T-cell (primary cell): Measurements from ENCODE around the gene PRKAG3. TPM values are rescaled to one million over a fixed set of nuclear protein-coding genes. Genes with fewer than 3 reads are reported as not detected.
"Not testable (repeated sequence)": the region's sequence is repeated elsewhere in the genome, so short reads cannot be mapped to it uniquely, and the experiment has no call there.

ENCODE experiments used
- ATAC-seq, 4 experiments: fragments of 200-7000 bp in 3 of 4; fragments of 150-1000 bp in 1 of 4; cut with Tn5 transposase; replicated peaks in 1 of 4; 1 replicate in 3 of 4; 2 replicates in 1 of 4; pipeline ENCODE4 v1.10.0; 2021; ENCODE audit warnings: moderate library complexity in 3 of 4, mild to moderate bottlenecking in 2 of 4, moderate number of reproducible peaks in 1 of 4
- CTCF ChIA-PET, 2 donors: fragments of 300-600 bp; sonication (Branson Sonifier 250); formaldehyde crosslinking; loops; one replicate each; lab custom pipeline; 2022; ENCODE audit warnings: antibody characterized with exemption in 2 of 2; lab: Charles Lee
- POLR2A ChIA-PET, 2 donors: fragments of 300-600 bp; sonication (Branson Sonifier 250); formaldehyde crosslinking; loops; one replicate each; lab custom pipeline; 2022; ENCODE audit warnings: antibody characterized with exemption in 2 of 2; lab: Charles Lee
- DNase-seq, 35 experiments: peaks; one replicate each; pipeline versions ENCODE4 v3.0.0 to v3.0.0-alpha.2; 2013 to 2023
- H3K27ac ChIP-seq: one replicate; pipeline ENCODE4 v1.5.1; 2013; ENCODE audit warnings: low read length
- H3K27me3 ChIP-seq, 2 experiments: replicated peaks in 1 of 2; 1 replicate in 1 of 2; 2 replicates in 1 of 2; pipeline versions ENCODE4 v1.6.1 to v1.7.0; 2013; ENCODE audit warnings: low read length in 1 of 2, mixed read lengths in 1 of 2; ENCODE audit not compliant: control insufficient read depth in 2 of 2, insufficient read depth in 2 of 2; ENCODE audit errors: extremely low read depth in 1 of 2
- H3K36me3 ChIP-seq, 2 donors: 1 replicate in 1 of 2; 2 replicates in 1 of 2; pipeline versions ENCODE4 v1.6.1 to v1.7.0; 2013; ENCODE audit warnings: low read length in 1 of 2; ENCODE audit not compliant: control insufficient read depth in 2 of 2, insufficient read depth in 1 of 2; ENCODE audit errors: extremely low read depth in 1 of 2
- H3K4me1 ChIP-seq, 2 experiments: 1 replicate in 1 of 2; 2 replicates in 1 of 2; pipeline versions ENCODE4 v1.6.1 to v1.7.0; 2013; ENCODE audit warnings: low read length in 2 of 2, mixed read lengths in 1 of 2; ENCODE audit not compliant: insufficient read depth in 2 of 2, control insufficient read depth in 1 of 2; ENCODE audit errors: extremely low read depth in 1 of 2
- H3K4me3 ChIP-seq, 2 donors: 1 replicate in 1 of 2; 2 replicates in 1 of 2; pipeline versions ENCODE4 v1.5.1 to v1.7.0; 2013; ENCODE audit warnings: mild to moderate bottlenecking in 2 of 2, low read length in 1 of 2, moderate library complexity in 1 of 2; ENCODE audit not compliant: control insufficient read depth in 1 of 2; ENCODE audit errors: extremely low read depth in 1 of 2
- H3K9me3 ChIP-seq: 2 replicates; pipeline ENCODE4 v1.7.0; 2013
- H3K27ac Mint-ChIP-seq, 2 donors: one replicate each; pipeline ENCODE4 v1.8.0; 2020 to 2021; ENCODE audit warnings: mild to moderate bottlenecking in 2 of 2, mixed read lengths in 2 of 2
- H3K27me3 Mint-ChIP-seq, 2 donors: one replicate each; pipeline ENCODE4 v1.8.0; 2021 to 2022; ENCODE audit warnings: mixed read lengths in 2 of 2
- H3K36me3 Mint-ChIP-seq: one replicate; pipeline ENCODE4 v1.8.0; 2021; ENCODE audit warnings: mixed read lengths
- H3K4me1 Mint-ChIP-seq, 3 donors: one replicate each; pipeline ENCODE4 v1.8.0; 2020 to 2022; ENCODE audit warnings: mixed read lengths in 3 of 3, mild to moderate bottlenecking in 1 of 3
- H3K4me3 Mint-ChIP-seq, 3 donors: one replicate each; pipeline ENCODE4 v1.8.0; 2020 to 2022; ENCODE audit warnings: mild to moderate bottlenecking in 3 of 3, mixed read lengths in 3 of 3, moderate library complexity in 3 of 3
- H3K9me3 Mint-ChIP-seq, 3 donors: one replicate each; pipeline ENCODE4 v1.8.0; 2020 to 2022; ENCODE audit warnings: mixed read lengths in 3 of 3
- WGBS: methylation state at CpG from one replicate; pipeline ENCODE4 v1.1.5; 2013; ENCODE audit warnings: missing lambda C conversion rate; ENCODE audit not compliant: insufficient coverage; 5-methylcytosine and 5-hydroxymethylcytosine counted together
- total RNA-seq, 35 experiments: library from RNA in 6 of 35; stranded (reverse) in 6 of 35; fragments of 120-200 nt in 1 of 35; gene quantifications; one replicate each; pipeline versions ENCODE4 v1.2.1 to v1.2.4 and lab custom pipeline; 2013 to 2026

PRKAG3 gene
- total RNA-seq, 5 donors from 2014 or later (not counting 1 experiment from before 2014, with no cell fraction given) = not detected

GRCh38 chr2:218852911-218853667 lies 21.5 kb upstream of the PRKAG3 start:
- Mint-ChIP-seq H3K4me3 (no peak overlapping the region), H3K4me1 (peaks cover 0 to 5% (median 0%) of the 10 kb centered on the region in 3 donors), H3K9me3 (no peaks in the 10 kb centered on the region), H3K27me3 (peaks cover 60 to 65% of the 10 kb centered on the region in 2 donors), H3K27ac (no peak overlapping the region), H3K36me3 (no peaks in the 10 kb centered on the region)
- ATAC-seq = peak; percentile 60 to 90 (median 75)
- ChIA-PET POLR2A (no interaction called here), CTCF (interaction anchor here (1.1 to 2.7 kb wide), 3 partner anchors 23 to 45 kb away, joined by 4 to 13 read pairs (median 10); no protein-coding TSS in a partner anchor)
- Histone ChIP-seq H3K4me3 (no peak overlapping the region), H3K9me3 (no peaks in the 10 kb centered on the region), H3K27ac (no peak overlapping the region), H3K36me3 (no peaks in the 10 kb centered on the region), H3K4me1 (peaks cover 0 to 6% of the 10 kb centered on the region in 2 experiments), H3K27me3 (peaks cover 19 to 85% of the 10 kb centered on the region in 2 experiments)
- 34% methylated on average over 9 of the region's 16 CpGs for WGBS
- peak; percentile 18 to 83 (median 59) for DNase-seq

- ChIA-PET CTCF (interaction anchor here in 1 of 2 donors (0.6 to 2.7 kb wide), 5 partner anchors 25 to 287 kb away, joined by 3 to 10 read pairs (median 4); no protein-coding TSS in a partner anchor), POLR2A (interaction anchor here in 1 of 2 donors (0.6 kb wide), 1 partner anchor 809 kb away, joined by 4 read pairs; no protein-coding TSS in a partner anchor)
- Histone ChIP-seq H3K9me3 (no peaks in the 10 kb centered on the region), H3K4me3 (no peak overlapping the region), H3K27me3 (peaks cover 13 to 74% of the 10 kb centered on the region in 2 experiments), H3K4me1 (peaks cover 0 to 10% of the 10 kb centered on the region in 2 experiments), H3K27ac (no peak overlapping the region), H3K36me3 (no peaks in the 10 kb centered on the region)
- H3K27ac Mint-ChIP-seq = no peak overlapping the region
- DNase-seq (no peak), ATAC-seq (no peak)
- H3K36me3 Mint-ChIP-seq = no peaks in the 10 kb centered on the region
- H3K4me3 Mint-ChIP-seq = no peak overlapping the region
- 33% methylated on average over 2 of the region's 3 CpGs for WGBS
- H3K9me3 Mint-ChIP-seq = no peaks in the 10 kb centered on the region
- peaks cover 44 to 50% of the 10 kb centered on the region in 2 donors for H3K27me3 Mint-ChIP-seq
- peaks cover 0 to 3% (median 2%) of the 10 kb centered on the region in 3 donors for H3K4me1 Mint-ChIP-seq
Measured at GRCh38 chr2:218851286-218851685, 19.7 kb upstream of the PRKAG3 start.

- CTCF ChIA-PET = interaction anchor here (0.7 to 2.7 kb wide), 4 partner anchors 13 to 191 kb away, joined by 3 to 10 read pairs (median 4); no protein-coding TSS in a partner anchor
- Mint-ChIP-seq H3K9me3 (no peaks in the 10 kb centered on the region), H3K27me3 (peaks cover 39 to 45% of the 10 kb centered on the region in 2 donors), H3K27ac (no peak overlapping the region), H3K36me3 (no peaks in the 10 kb centered on the region), H3K4me1 (peaks cover 0 to 3% (median 0%) of the 10 kb centered on the region in 3 donors), H3K4me3 (no peak overlapping the region)
- Histone ChIP-seq H3K27ac (no peak overlapping the region), H3K4me3 (no peak overlapping the region), H3K36me3 (no peaks in the 10 kb centered on the region), H3K27me3 (peaks cover 13 to 69% of the 10 kb centered on the region in 2 experiments), H3K4me1 (peaks cover 0 to 10% of the 10 kb centered on the region in 2 experiments), H3K9me3 (no peaks in the 10 kb centered on the region)
- ATAC-seq = no peak
- POLR2A ChIA-PET = no interaction called here
- no peak for DNase-seq
- WGBS = 62% methylated on average over 2 of the region's 2 CpGs
Measured at GRCh38 chr2:218850796-218851195, 19.2 kb upstream of the PRKAG3 start.

GRCh38 chr2:218849721-218850120 lies 18.1 kb upstream of the PRKAG3 start:
- Histone ChIP-seq H3K27ac (no peak overlapping the region), H3K4me3 (no peak overlapping the region), H3K36me3 (no peaks in the 10 kb centered on the region), H3K27me3 (peaks cover 9 to 58% of the 10 kb centered on the region in 2 experiments), H3K9me3 (no peaks in the 10 kb centered on the region), H3K4me1 (peaks cover 0 to 10% of the 10 kb centered on the region in 2 experiments)
- POLR2A ChIA-PET = no interaction called here
- Mint-ChIP-seq H3K27ac (no peak overlapping the region), H3K4me1 (peaks cover 0 to 3% (median 0%) of the 10 kb centered on the region in 3 donors), H3K4me3 (no peak overlapping the region), H3K36me3 (no peaks in the 10 kb centered on the region), H3K9me3 (no peaks in the 10 kb centered on the region), H3K27me3 (peaks cover 31 to 35% of the 10 kb centered on the region in 2 donors)
- DNase-seq = no peak
- 96% methylated on average over 4 of the region's 7 CpGs for WGBS
- no peak for ATAC-seq
- CTCF ChIA-PET = interaction anchor here (0.5 to 1.0 kb wide), 3 partner anchors 10 to 114 kb away, joined by 3 to 7 read pairs (median 4); partner anchors contain the start of gene WNT6 (in 1 of the 2)

- not testable (repeated sequence) for H3K36me3 Mint-ChIP-seq, H3K27ac ChIP-seq, H3K36me3 ChIP-seq, ATAC-seq, H3K4me1 ChIP-seq, H3K27ac Mint-ChIP-seq, DNase-seq, H3K4me3 Mint-ChIP-seq, H3K9me3 Mint-ChIP-seq, H3K4me1 Mint-ChIP-seq, H3K9me3 ChIP-seq, H3K4me3 ChIP-seq
- peaks cover 2 to 37% of the 10 kb centered on the region in 2 experiments for H3K27me3 ChIP-seq
- ChIA-PET CTCF (interaction anchor here (0.5 to 1.5 kb wide), 23 partner anchors 10 to 575 kb away, joined by 3 to 8 read pairs (median 3); partner anchors contain the start of genes CTDSP1 (in 1 of the 2) and TTLL4 (in 1 of the 2)), POLR2A (interaction anchor here in 1 of 2 donors (0.6 kb wide), 1 partner anchor 238 kb away, joined by 7 read pairs; no protein-coding TSS in a partner anchor)
- H3K27me3 Mint-ChIP-seq = peaks cover 19 to 25% of the 10 kb centered on the region in 2 donors
- no CpG with 5 or more reads among the region's 18 CpGs for WGBS
Measured at GRCh38 chr2:218846963-218847362, 15.4 kb upstream of the PRKAG3 start.

- H3K4me1 ChIP-seq, H3K4me1 Mint-ChIP-seq, H3K9me3 ChIP-seq, H3K4me3 ChIP-seq, H3K9me3 Mint-ChIP-seq, H3K4me3 Mint-ChIP-seq, POLR2A ChIA-PET, DNase-seq, H3K36me3 Mint-ChIP-seq, H3K27ac ChIP-seq, ATAC-seq, H3K27ac Mint-ChIP-seq, H3K36me3 ChIP-seq: not testable (repeated sequence)
- H3K27me3 ChIP-seq = peaks cover 4 to 27% of the 10 kb centered on the region in 2 experiments
- peaks cover 17 to 31% of the 10 kb centered on the region in 2 donors for H3K27me3 Mint-ChIP-seq
- CTCF ChIA-PET = interaction anchor here in 1 of 2 donors (0.6 kb wide), 1 partner anchor 67 kb away, joined by 3 read pairs; no protein-coding TSS in a partner anchor
- no CpG with 5 or more reads among the region's 5 CpGs for WGBS
Measured at GRCh38 chr2:218844334-218844733, 12.7 kb upstream of the PRKAG3 start.
